Neural crest cell (in vitro differentiated cells): ENCODE measurements around the gene CLOCK. TPM values are rescaled to one million over a fixed set of nuclear protein-coding genes. Genes with fewer than 3 reads are reported as not detected.

Source experiments
- DNase-seq: peaks from one replicate; pipeline ENCODE4 v3.0.0; 2021; ENCODE audit warnings: low read depth, mixed read lengths, low spot score
- H3K27ac Mint-ChIP-seq: one replicate; pipeline ENCODE4 v1.8.0; 2021; ENCODE audit warnings: mild to moderate bottlenecking, mixed read lengths; ENCODE audit not compliant: unreplicated experiment
- H3K27me3 Mint-ChIP-seq: 2 replicates; pipeline ENCODE4 v1.8.0; 2021; ENCODE audit warnings: low read depth, mild to moderate bottlenecking, mixed read lengths
- H3K36me3 Mint-ChIP-seq: 2 replicates; pipeline ENCODE4 v1.8.0; 2021; ENCODE audit warnings: low read depth, mild to moderate bottlenecking, mixed read lengths
- H3K4me1 Mint-ChIP-seq: 2 replicates; pipeline ENCODE4 v1.8.0; 2021; ENCODE audit warnings: mixed read lengths
- H3K4me3 Mint-ChIP-seq: one replicate; pipeline ENCODE4 v1.8.0; 2021; ENCODE audit warnings: mild to moderate bottlenecking, mixed read lengths
- H3K9me3 Mint-ChIP-seq: 2 replicates; pipeline ENCODE4 v1.8.0; 2021; ENCODE audit warnings: mixed read lengths
- total RNA-seq: library from RNA; stranded (reverse); gene quantifications from 2 replicates; pipeline ENCODE4 v1.2.1, GENCODE V29; 2021
- TF ChIP-seq, protein P1 (sequence below): fragments of 200-600 bp; sonication (generic); conservative IDR thresholded peaks from 2 replicates; pipeline ENCODE4 v1.5.0; 2021; ENCODE audit warnings: antibody characterized with exemption, mild to moderate bottlenecking

The CLOCK gene
- total RNA-seq, 1 donor from 2014 or later: 21.6 TPM

- DNase-seq: no peak
- TF ChIP-seq, protein P1, sequence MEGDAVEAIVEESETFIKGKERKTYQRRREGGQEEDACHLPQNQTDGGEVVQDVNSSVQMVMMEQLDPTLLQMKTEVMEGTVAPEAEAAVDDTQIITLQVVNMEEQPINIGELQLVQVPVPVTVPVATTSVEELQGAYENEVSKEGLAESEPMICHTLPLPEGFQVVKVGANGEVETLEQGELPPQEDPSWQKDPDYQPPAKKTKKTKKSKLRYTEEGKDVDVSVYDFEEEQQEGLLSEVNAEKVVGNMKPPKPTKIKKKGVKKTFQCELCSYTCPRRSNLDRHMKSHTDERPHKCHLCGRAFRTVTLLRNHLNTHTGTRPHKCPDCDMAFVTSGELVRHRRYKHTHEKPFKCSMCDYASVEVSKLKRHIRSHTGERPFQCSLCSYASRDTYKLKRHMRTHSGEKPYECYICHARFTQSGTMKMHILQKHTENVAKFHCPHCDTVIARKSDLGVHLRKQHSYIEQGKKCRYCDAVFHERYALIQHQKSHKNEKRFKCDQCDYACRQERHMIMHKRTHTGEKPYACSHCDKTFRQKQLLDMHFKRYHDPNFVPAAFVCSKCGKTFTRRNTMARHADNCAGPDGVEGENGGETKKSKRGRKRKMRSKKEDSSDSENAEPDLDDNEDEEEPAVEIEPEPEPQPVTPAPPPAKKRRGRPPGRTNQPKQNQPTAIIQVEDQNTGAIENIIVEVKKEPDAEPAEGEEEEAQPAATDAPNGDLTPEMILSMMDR: no peak
- Mint-ChIP-seq H3K27me3 (no peaks in the 10 kb centered on the region), H3K36me3 (peaks cover 10% of the 10 kb centered on the region), H3K4me1 (no peaks in the 10 kb centered on the region), H3K9me3 (peaks cover 20% of the 10 kb centered on the region), H3K27ac (no peak overlapping the region), H3K4me3 (no peak overlapping the region)
Observed at GRCh38 chr4:55574252-55574651, 27.5 kb upstream of the CLOCK start.

- peaks cover 14% of the 10 kb centered on the region for H3K9me3 Mint-ChIP-seq
- no peaks in the 10 kb centered on the region for H3K27me3 Mint-ChIP-seq
- no peaks in the 10 kb centered on the region for H3K4me1 Mint-ChIP-seq
- H3K36me3 Mint-ChIP-seq: peaks cover 3% of the 10 kb centered on the region
- TF ChIP-seq, protein P1: no peak
- H3K4me3 Mint-ChIP-seq: no peak overlapping the region
- H3K27ac Mint-ChIP-seq: no peak overlapping the region
- no peak for DNase-seq
Observed at GRCh38 chr4:55571806-55572205, 25.1 kb upstream of the CLOCK start.

DNA sequence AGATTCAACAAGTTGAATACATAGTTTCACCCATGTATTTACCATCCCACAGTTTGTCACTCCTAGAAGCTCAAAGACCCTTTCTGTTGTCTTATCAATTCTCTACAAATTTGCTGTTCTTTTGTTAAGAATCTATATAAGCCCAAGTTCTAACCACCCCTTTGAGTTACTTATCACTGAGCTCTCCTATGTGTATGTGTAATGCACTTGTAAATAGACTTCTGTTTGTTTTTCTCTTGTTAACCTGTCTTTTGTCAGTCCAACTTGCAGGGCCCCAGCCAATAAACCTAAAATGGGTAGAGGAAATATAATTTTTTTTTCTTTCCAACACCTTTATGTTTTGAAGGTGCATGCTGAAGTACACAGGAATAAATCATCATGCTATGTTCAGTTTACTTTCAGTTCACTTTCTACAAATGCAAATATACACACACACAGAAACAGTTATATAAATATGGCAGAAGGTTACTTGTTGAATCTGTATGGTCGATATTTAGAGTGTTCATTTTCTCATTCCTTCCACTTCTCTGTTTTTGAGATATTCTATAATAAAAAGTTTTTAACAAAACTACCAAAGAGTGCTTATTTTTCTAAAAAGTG is 22.3 kb upstream of the CLOCK start:
- no peaks in the 10 kb centered on the region for H3K27me3 Mint-ChIP-seq
- H3K4me1 Mint-ChIP-seq: no peaks in the 10 kb centered on the region
- no peak overlapping the region for H3K4me3 Mint-ChIP-seq
- H3K9me3 Mint-ChIP-seq: peaks cover 3% of the 10 kb centered on the region
- no peak for DNase-seq
- TF ChIP-seq, protein P1: no peak
- no peaks in the 10 kb centered on the region for H3K36me3 Mint-ChIP-seq
- H3K27ac Mint-ChIP-seq: no peak overlapping the region

- no peak for DNase-seq
- H3K4me3 Mint-ChIP-seq: no peak overlapping the region
- H3K27ac Mint-ChIP-seq: no peak overlapping the region
- no peaks in the 10 kb centered on the region for H3K4me1 Mint-ChIP-seq
- H3K36me3 Mint-ChIP-seq: no peaks in the 10 kb centered on the region
- H3K27me3 Mint-ChIP-seq: no peaks in the 10 kb centered on the region
- H3K9me3 Mint-ChIP-seq: peaks cover 2% of the 10 kb centered on the region
- TF ChIP-seq, protein P1: no peak
Observed at GRCh38 chr4:55561889-55562288, 15.2 kb upstream of the CLOCK start.

DNA sequence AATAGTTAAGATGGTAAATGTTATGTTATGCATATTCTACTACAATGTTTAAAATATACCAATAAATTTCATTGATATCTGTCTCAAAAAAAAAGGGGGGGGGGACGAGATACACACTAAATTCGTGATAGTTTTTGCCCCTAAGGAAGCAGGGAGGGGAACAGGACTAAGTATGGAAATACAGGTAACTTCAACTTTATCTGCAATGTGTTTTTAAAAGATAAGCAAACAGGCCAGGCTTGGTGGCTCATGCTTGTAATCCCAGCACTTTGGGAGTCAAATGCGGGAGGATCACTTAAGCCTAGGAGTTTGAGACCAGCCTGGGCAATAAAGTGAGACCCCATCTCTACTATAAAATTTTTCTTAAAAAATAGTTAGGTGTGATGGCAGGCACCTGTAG is 13.4 kb upstream of the CLOCK start:
- H3K36me3 Mint-ChIP-seq: no peaks in the 10 kb centered on the region
- H3K4me3 Mint-ChIP-seq: no peak overlapping the region
- H3K9me3 Mint-ChIP-seq: peaks cover 2% of the 10 kb centered on the region
- no peak for DNase-seq
- TF ChIP-seq, protein P1: no peak
- no peaks in the 10 kb centered on the region for H3K4me1 Mint-ChIP-seq
- no peak overlapping the region for H3K27ac Mint-ChIP-seq
- H3K27me3 Mint-ChIP-seq: no peaks in the 10 kb centered on the region
